Measurements from ENCODE around the gene PRPF19.

DNA sequence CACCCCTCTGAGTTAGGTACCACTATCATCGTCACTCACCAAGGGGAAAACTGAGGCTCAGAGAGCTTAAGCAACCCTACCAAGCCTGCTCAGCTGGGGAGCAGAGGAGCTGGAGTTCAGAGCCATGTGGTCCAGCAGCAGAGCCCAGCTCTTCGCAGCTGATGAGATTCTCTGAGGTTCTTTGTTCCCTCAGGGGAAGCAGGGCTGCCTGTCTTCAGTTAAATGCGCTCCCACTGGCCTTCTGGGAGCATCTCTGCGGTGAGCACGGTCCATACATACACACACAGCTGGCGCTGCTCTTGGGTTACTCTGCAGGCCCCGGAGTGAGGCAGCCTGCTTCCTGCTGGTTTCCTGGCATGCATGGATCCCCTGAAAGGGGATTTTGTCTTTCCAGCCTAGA is 45.4 kb downstream of the PRPF19 start:
- TF ChIP-seq, protein P1, sequence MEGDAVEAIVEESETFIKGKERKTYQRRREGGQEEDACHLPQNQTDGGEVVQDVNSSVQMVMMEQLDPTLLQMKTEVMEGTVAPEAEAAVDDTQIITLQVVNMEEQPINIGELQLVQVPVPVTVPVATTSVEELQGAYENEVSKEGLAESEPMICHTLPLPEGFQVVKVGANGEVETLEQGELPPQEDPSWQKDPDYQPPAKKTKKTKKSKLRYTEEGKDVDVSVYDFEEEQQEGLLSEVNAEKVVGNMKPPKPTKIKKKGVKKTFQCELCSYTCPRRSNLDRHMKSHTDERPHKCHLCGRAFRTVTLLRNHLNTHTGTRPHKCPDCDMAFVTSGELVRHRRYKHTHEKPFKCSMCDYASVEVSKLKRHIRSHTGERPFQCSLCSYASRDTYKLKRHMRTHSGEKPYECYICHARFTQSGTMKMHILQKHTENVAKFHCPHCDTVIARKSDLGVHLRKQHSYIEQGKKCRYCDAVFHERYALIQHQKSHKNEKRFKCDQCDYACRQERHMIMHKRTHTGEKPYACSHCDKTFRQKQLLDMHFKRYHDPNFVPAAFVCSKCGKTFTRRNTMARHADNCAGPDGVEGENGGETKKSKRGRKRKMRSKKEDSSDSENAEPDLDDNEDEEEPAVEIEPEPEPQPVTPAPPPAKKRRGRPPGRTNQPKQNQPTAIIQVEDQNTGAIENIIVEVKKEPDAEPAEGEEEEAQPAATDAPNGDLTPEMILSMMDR (conservative IDR thresholded peaks at IDR 0.05 in 1 of 2, IDR thresholded peaks at IDR 0.05 in 1 of 2; ENCODE audit: low read depth in 1 of 2, low read length in 2 of 2): no peak
- TF ChIP-seq EZH2 (IDR thresholded peaks at IDR 0.05; ENCODE audit: low read length, missing control alignments): no peak

Measured in fibroblast of lung (primary cell).